Neural cell (in vitro differentiated cells): Measurements from ENCODE around the gene RASAL1. TPM values are rescaled to one million over a fixed set of nuclear protein-coding genes. Genes with fewer than 3 reads are reported as not detected.

ENCODE experiments used
- H2AFZ ChIP-seq: fragments of 200-600, 300-800 bp; sonication (generic), shearing (Covaris generic); 2 replicates; pipeline ENCODE4 v1.6.0; 2014; ENCODE audit warnings: low read depth, mild to moderate bottlenecking, antibody characterized with exemption, low read length, moderate library complexity
- H3F3A ChIP-seq: fragments of 200-600 bp; shearing (Covaris generic); 2 replicates; pipeline ENCODE4 v1.6.1; 2016; ENCODE audit warnings: mild to moderate bottlenecking, moderate library complexity, mixed read lengths, antibody characterized with exemption, low read length; ENCODE audit not compliant: insufficient read depth, poor library complexity, severe bottlenecking
- H3K27ac ChIP-seq: fragments of 200-600, 300-800 bp; sonication (generic), shearing (Covaris generic); 2 replicates; pipeline ENCODE4 v1.5.1; 2014; ENCODE audit warnings: mild to moderate bottlenecking, low read length, moderate library complexity
- H3K27me3 ChIP-seq: fragments of 300-800, 200-600 bp; sonication (generic), shearing (Covaris generic); 2 replicates; pipeline ENCODE4 v1.6.0; 2014; ENCODE audit warnings: mild to moderate bottlenecking, low read depth, low read length, moderate library complexity; ENCODE audit not compliant: insufficient read depth
- H3K36me3 ChIP-seq: fragments of 300-800, 200-600 bp; sonication (generic), shearing (Covaris generic); 2 replicates; pipeline ENCODE4 v1.5.1; 2014; ENCODE audit warnings: mild to moderate bottlenecking, antibody characterized with exemption, low read length, moderate library complexity; ENCODE audit not compliant: insufficient read depth
- H3K4me2 ChIP-seq: fragments of 300-800, 200-600 bp; sonication (generic), shearing (Covaris generic); 2 replicates; pipeline ENCODE4 v1.6.0; 2014; ENCODE audit warnings: mild to moderate bottlenecking, low read length
- H3K4me3 ChIP-seq: fragments of 300-800, 200-600 bp; sonication (generic), shearing (Covaris generic); 2 replicates; pipeline ENCODE4 v1.5.1; 2014; ENCODE audit warnings: mild to moderate bottlenecking, low read length, moderate library complexity
- H3K79me2 ChIP-seq: fragments of 200-600 bp; shearing (Covaris generic); replicated peaks from 2 replicates; pipeline ENCODE4 v1.6.0; 2014; ENCODE audit warnings: mild to moderate bottlenecking, low read length, moderate library complexity; ENCODE audit not compliant: insufficient read depth
- H3K9ac ChIP-seq: fragments of 300-800, 200-600 bp; sonication (generic), shearing (Covaris generic); 2 replicates; pipeline ENCODE4 v1.6.1; 2016; ENCODE audit warnings: mild to moderate bottlenecking, low read length, mixed read lengths
- H3K9me2 ChIP-seq: fragments of 200-600 bp; shearing (Covaris generic); 2 replicates; pipeline ENCODE4 v1.6.1; 2016; ENCODE audit warnings: mild to moderate bottlenecking, low read length, mixed read lengths; ENCODE audit not compliant: insufficient read depth
- H3K9me3 ChIP-seq: fragments of 200-600, 300-800 bp; sonication (generic), shearing (Covaris generic); 2 replicates; pipeline ENCODE4 v1.6.1; 2016; ENCODE audit warnings: mild to moderate bottlenecking, mixed run types, low read length, moderate library complexity, mixed read lengths
- H4K20me1 ChIP-seq: fragments of 200-600 bp; shearing (Covaris generic); 2 replicates; pipeline ENCODE4 v1.6.1; 2016; ENCODE audit warnings: mild to moderate bottlenecking, mixed run types; ENCODE audit not compliant: insufficient read depth
- CTCF ChIP-seq: fragments of 450-650 bp; IDR thresholded peaks from 2 replicates; pipeline ENCODE4 v1.5.1; 2014; ENCODE audit warnings: antibody characterized with exemption, mild to moderate bottlenecking, moderate library complexity; ENCODE audit not compliant: poor library complexity, severe bottlenecking
- EP300 ChIP-seq: fragments of 450-650 bp; conservative IDR thresholded peaks from 2 replicates; pipeline ENCODE4 v1.6.1; 2014; ENCODE audit warnings: antibody characterized with exemption, mild to moderate bottlenecking, moderate library complexity; ENCODE audit not compliant: poor library complexity, severe bottlenecking
- EZH2 ChIP-seq: fragments of 200-600, 300-800 bp; shearing (Covaris generic), sonication (generic); IDR thresholded peaks from 2 replicates; pipeline ENCODE4 v1.6.1; 2014; ENCODE audit warnings: antibody characterized with exemption, low read length, borderline replicate concordance, mild to moderate bottlenecking; ENCODE audit not compliant: insufficient read depth, poor library complexity, severe bottlenecking
- MXI1 ChIP-seq: fragments of 450-650 bp; conservative IDR thresholded peaks from 2 replicates; pipeline ENCODE4 v1.6.1; 2014; ENCODE audit warnings: antibody characterized with exemption, mild to moderate bottlenecking; ENCODE audit not compliant: poor library complexity, severe bottlenecking
- POLR2AphosphoS5 ChIP-seq: IDR thresholded peaks from 2 replicates; pipeline ENCODE4 v1.6.1; 2012
- RAD21 ChIP-seq: fragments of 450-650 bp; conservative IDR thresholded peaks from 2 replicates; pipeline ENCODE4 v1.6.1; 2014; ENCODE audit warnings: antibody characterized with exemption, mild to moderate bottlenecking, moderate library complexity
- REST ChIP-seq: IDR thresholded peaks from 2 replicates; pipeline ENCODE4 v1.6.1; 2012; ENCODE audit warnings: borderline replicate concordance
- SMC3 ChIP-seq: fragments of 450-650 bp; conservative IDR thresholded peaks from 2 replicates; pipeline ENCODE4 v1.6.1; 2014; ENCODE audit warnings: antibody characterized with exemption, mild to moderate bottlenecking, moderate library complexity; ENCODE audit not compliant: poor library complexity
- TAF1 ChIP-seq: IDR thresholded peaks from 2 replicates; pipeline ENCODE4 v1.6.1; 2012; ENCODE audit warnings: low read depth
- polyA plus RNA-seq: library from polyadenylated mRNA; depleted of rRNA; stranded (reverse); fragments of >200 nt; gene quantifications from 2 replicates; pipeline ENCODE4 v1.2.3, GENCODE V29; 2014

The RASAL1 gene
- polyA plus RNA-seq, 1 donor from 2014 or later = 0.15 TPM

GRCh38 chr12:113133036-113133435 is 2.5 kb downstream of the RASAL1 start:
- Histone ChIP-seq H3K9me2 (no peaks in the 10 kb centered on the region), H3K9me3 (no peaks in the 10 kb centered on the region), H3K4me3 (no peak overlapping the region), H3K4me2 (no peak overlapping the region), H3K36me3 (no peaks in the 10 kb centered on the region), H3K27me3 (peaks cover 28% of the 10 kb centered on the region), H4K20me1 (no peaks in the 10 kb centered on the region), H3K9ac (no peak overlapping the region), H3F3A (no peaks in the 10 kb centered on the region), H3K27ac (no peak overlapping the region), H3K79me2 (no peaks in the 10 kb centered on the region), H2AFZ (no peak overlapping the region)
- TF ChIP-seq RAD21 = no peak
- TF ChIP-seq CTCF = no peak
- TF ChIP-seq EZH2 = no peak
- TF ChIP-seq POLR2AphosphoS5 = no peak
- TF ChIP-seq EP300 = no peak
- TF ChIP-seq MXI1 = no peak
- no peak for TF ChIP-seq SMC3
- TF ChIP-seq TAF1 = no peak
- no peak for TF ChIP-seq REST

GRCh38 chr12:113131556-113131955 is 4.0 kb downstream of the RASAL1 start:
- H3K9me2 ChIP-seq = no peaks in the 10 kb centered on the region
- H3K79me2 ChIP-seq = no peaks in the 10 kb centered on the region
- H3K27ac ChIP-seq = no peak overlapping the region
- no peak overlapping the region for H3K4me3 ChIP-seq
- H3K27me3 ChIP-seq = peaks cover 24% of the 10 kb centered on the region
- TF ChIP-seq SMC3 (no peak), MXI1 (no peak), EP300 (no peak), RAD21 (no peak), TAF1 (no peak), CTCF (no peak), EZH2 (no peak), POLR2AphosphoS5 (no peak)
- no peaks in the 10 kb centered on the region for H3K36me3 ChIP-seq
- H3F3A ChIP-seq = no peaks in the 10 kb centered on the region
- no peak overlapping the region for H2AFZ ChIP-seq
- no peaks in the 10 kb centered on the region for H4K20me1 ChIP-seq
- H3K4me2 ChIP-seq = no peak overlapping the region
- no peaks in the 10 kb centered on the region for H3K9me3 ChIP-seq
- no peak overlapping the region for H3K9ac ChIP-seq
